Fibroblast of skin of right quadriceps (primary cell): ENCODE measurements around the gene OR5M11.
"Not testable (repeated sequence)": the region's sequence is repeated elsewhere in the genome, so short reads cannot be mapped to it uniquely, and the experiment has no call there.

ENCODE experiments used
- DNase-seq: peaks from one replicate; pipeline ENCODE4 v3.0.0-alpha.2; 2013

OR5M11 gene

DNA sequence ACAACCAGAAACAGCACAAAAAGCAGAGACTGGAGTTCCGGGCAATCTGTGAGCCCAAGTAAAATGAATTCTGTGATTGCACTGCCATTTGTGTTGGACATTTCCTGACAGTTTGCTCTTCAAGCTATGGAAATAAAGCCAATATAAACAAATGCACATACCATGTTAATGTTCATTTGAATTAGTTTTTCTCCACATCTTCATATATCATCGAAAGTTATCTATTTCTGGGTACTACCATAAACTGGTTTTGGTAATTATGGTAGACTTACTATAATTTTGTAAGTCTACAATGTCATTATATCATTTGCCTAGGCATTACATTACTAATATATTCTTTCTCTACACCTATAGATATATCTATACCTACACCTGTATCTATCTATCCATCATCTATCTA lies at the start of gene OR5M11:
TSS of gene OR5M11 (minus strand) at position 101 of the 400 bp plus-strand sequence. CDS start at position 101, 0 bp downstream.
- no peak for DNase-seq

DNA sequence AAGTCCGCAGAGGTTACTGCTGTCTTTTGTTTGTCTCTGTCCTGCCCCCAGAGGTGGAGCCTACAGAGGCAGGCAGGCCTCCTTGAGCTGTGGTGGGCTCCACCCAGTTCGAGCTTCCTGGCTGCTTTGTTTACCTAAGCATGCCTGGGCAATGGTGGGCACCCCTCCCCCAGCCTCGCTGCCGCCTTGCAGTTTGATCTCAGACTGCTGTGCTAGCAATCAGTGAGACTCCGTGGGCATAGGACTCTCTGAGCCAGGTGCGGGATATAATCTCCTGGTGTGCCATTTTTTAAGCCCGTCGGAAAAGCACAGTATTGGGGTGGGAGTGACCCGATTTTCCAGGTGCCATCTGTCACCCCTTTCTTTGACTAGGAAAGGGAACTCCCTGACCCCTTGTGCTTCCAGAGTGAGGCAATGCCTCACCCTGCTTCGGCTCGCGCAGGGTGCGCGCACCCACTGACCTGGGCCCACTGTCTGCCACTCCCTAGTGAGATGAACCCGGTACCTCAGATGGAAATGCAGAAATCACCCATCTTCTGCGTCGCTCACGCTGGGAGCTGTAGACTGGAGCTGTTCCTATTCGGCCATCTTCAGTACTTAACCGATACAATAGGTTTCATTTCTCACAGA lies 49.1 kb upstream of the OR5M11 start:
- not testable (repeated sequence) for DNase-seq

DNA sequence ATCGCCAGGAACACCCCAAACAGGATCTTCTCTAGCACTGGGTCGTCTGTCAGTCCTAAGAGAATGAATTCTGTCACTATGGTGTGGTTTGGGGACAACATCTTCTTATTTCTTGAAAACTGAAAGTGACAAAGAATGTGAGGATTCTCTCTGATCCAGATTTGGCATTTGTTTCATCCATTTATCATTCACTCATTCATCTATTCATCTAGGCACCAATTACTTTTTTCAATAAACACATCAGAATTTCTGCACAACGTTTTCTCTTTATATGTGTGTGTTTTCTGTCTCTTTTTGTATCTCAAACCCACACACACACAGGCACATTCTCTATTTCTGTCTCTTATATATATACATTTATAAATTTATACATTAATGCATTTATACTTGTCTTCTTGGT lies 34.6 kb upstream of the OR5M11 start, which contains the start of gene OR5M10:
TSS of gene OR5M10 (minus strand) at position 101 of the 400 bp plus-strand sequence. CDS start at position 101, 0 bp downstream.
- no peak for DNase-seq

DNA sequence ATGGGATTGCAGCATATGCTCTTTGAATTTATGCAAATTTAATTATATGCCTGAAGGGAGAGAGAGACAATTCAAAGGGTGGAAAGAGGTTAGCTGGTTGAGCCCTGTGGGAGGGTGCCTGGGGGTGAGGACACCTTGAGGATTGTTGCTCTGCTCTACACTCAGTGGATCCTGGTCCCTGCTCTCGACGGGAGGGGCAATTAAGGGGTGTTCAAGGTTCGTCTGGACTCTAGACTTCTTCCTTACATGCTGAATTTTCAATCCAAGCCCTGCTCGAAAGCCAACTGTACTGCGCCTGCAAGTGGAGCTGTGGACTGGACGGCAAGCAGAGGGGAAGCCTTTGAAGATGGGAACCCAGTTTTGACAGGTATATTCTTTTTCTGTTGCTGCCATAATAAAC lies 15.5 kb upstream of the OR5M11 start:
- no peak for DNase-seq

DNA sequence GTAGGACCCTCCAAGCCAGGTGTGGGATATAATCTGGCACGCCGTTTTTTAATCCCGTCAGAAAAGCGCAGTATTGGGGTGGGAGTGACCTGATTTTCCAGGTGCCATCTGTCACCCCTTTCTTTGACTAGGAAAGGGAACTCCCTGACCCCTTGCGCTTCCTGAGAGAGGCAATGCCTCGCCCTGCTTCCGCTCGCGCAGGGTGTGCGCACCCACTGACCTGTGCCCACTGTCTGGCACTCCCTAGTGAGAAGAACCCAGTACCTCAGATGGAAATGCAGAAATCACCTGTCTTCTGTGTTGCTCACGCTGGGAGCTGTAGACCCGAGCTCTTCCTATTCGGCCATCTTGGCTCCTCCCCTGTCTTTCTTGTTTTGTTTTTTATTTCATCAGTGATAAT lies 11.6 kb upstream of the OR5M11 start:
- DNase-seq = not testable (repeated sequence)

DNA sequence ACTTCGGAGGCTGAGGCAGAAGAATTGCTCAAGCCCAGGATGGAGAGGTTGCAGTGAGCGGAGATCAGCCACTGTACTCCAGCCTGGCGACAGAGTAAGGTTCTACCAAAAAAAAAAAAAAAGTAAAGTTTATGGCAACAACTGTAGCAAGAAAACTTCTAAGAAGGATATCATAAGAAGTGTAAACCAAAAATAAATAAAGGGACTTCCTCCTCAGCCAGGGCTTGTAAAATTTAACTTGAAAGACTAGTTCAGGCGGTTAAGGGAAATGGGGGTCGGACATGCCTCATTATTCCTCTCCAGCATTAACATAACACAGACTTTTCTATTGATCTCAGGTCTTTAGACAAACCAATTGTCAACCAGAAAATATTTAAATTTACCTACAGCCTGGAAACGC lies 2.5 kb upstream of the OR5M11 start:
- DNase-seq = no peak

DNA sequence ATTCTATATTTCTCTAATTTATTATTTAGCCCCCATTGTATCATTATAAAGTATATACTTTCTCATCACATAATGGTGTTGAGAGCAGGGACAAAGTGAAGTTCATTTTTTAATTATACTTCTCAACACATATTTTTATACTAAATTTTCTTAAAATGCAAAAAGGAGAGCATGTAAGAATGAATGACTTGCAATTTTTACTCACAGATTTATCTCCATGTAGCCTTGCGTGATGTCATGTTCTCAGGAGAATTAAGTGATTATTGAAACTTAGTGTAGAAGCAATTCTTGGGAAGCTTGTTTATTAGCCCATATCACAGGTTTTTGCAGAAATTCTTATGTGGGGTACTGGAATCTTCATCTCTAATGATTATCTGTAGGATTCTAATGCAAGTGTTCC lies 682 bp upstream of the OR5M11 start:
- no peak for DNase-seq

DNA sequence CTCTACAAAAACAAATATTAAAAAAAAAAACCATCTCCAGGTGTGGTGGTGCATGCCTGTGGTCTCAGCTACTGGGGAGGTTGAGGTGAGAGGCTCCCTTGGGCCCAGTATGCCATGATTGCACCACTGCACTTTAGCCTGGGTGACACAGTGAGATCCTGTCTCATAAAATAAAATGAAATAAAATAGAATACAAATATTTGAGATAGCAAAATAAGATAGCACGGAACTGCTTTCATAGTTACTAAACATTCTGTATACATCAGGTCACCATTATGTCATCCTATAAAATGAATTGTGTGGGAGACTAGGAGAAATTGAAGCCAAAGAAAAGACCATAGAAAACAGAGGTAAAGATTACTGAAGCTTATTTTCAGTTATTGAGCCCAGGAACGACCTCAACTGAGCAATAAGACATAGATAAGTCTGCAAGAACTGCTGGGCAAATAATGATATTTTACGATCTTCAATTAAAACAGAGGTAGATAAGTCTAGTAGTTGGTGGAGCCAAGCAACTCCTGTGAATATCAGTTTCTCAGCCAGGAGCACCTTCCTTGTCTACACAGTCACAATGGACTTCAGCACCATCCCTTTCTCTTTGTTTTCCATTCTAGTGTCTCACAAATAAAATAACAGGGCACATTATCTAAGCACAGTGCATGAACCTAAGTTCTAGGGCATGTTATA lies 9.9 kb downstream of the OR5M11 start:
- DNase-seq = no peak

DNA sequence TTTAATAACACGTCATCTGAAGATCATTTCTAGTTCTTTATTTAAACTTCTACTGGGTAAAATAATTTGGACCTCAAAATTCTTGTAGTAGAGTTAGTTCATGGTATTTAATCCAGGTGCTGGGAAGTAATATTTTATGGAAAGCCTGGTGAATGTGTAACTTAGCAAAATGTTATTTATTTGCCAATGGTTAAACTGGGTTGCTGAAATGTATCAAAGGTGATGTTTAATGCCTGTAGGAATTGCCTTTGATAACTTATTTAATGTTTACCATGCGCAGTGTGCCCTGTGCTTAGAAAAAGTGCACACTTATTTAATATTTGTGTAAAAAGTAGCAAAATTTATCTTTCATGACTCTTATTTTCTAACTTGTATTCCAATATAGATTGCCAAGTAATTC lies 11.2 kb downstream of the OR5M11 start:
- DNase-seq = no peak

DNA sequence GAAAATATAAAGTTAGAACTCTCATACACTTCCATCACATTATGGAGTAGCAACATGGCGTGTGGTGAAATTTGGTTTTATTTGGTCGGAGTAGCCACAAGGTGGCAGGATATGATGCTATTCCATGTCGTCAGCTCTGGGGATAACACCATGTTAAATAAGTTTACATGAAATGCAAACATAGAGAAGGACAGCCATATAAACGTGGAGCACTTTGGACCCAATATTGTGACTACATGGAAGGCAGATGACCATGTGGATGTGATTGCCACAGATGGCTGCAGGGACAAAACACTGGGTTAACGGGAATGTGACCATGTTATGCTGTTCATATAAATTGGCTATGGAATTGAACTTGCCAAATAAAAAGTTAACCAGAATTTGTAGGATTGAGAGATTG lies 21.0 kb downstream of the OR5M11 start:
- no peak for DNase-seq

DNA sequence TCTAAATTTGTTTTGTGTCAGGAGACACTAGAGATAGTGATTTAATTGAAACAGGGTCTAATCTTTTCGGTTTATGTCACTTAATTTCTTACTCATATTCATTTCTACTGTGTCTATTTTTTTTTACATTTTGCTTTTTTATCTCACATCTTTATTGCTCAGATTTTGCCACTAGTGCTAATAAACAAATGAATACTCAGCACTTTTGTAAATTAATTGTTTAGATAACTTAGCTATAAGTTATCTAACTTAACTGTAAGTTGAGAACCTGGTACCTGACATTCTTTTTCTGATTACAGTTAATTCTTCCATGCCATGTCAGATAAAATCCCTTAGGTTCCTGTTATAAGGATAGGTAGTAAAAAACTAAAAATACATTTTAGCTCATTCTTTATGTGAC lies 29.8 kb downstream of the OR5M11 start:
- DNase-seq = no peak

DNA sequence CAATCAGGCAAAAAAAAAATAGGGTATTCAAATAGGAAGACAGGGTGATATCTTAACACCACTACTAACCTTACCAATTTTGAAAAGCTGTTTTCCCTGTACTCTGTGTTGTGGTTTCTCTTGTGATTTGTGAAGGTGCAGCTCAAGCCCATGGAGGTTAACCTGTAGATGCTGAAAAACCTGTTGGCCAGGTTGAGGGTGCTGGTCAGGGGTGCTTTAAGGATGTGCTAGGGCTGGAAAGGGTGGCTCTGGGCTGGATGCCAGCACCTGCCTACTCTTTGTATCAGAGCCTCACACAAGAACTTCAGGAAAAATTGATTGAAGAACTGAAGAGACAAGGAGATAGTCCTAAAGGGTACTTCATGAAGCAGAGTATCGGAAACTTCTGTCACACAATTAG lies 33.6 kb downstream of the OR5M11 start:
- DNase-seq = no peak

DNA sequence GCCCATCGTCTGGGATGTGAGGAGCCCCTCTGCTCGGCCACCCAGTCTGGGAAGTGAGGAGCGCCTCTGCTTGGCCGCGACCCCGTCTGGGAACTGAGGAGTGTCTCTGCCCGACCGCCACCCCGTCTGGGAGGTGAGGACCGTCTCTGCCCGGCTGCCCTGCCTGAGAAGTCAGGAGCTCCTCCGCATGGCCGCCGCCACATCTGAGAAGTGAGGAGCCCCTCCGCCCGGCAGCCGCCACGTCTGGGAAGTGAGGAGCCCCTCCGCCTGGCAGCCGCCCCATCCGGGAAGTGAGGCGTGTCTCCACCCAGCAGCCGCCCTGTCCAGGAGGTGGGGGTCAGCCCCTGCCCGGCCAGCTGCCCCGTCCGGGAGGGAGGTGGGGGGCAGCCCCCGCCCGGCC lies 46.0 kb downstream of the OR5M11 start:
- DNase-seq = no peak

DNA sequence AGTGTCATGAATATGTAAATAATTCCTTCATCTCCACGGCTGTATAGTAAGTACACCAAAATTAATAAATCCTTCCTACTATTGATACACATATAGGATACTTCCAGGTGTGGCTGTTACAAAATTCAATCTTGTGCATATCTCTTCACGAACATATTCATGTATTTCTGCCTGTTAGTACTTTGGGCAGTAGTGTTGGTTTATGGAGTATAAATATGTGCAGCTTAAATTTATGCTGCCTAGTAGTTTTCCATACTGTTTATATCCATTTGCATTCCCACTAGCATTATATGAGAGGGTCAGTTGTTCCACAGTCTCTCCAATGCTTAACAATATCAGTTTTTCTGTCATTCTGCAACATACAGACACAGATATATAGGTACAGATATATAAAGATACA lies 47.9 kb downstream of the OR5M11 start:
- no peak for DNase-seq
